T-helper 1 cell treated with Interleukin-12 subunit alpha and Interleukin-12 subunit beta and Interleukin-4 antibody, amounts not matched to agents 30 ng/mL and 1 ng/mL, for 36 hours (primary cell): ENCODE results near the gene LGALS9B. TPM values are rescaled to one million over a fixed set of nuclear protein-coding genes. Genes with fewer than 3 reads are reported as not detected.
"Not testable (repeated sequence)": the region's sequence is repeated elsewhere in the genome, so short reads cannot be mapped to it uniquely, and the experiment has no call there.

Source experiments
- intact Hi-C: fragments of 100-400 bp; cut with micrococcal nuclease; formaldehyde crosslinking; loops from one replicate; pipeline ENCODE4 v1.15.1; 2024
- total RNA-seq: library from RNA; stranded (reverse); gene quantifications from 2 replicates; pipeline ENCODE4 v1.2.3, GENCODE V29; 2022

LGALS9B gene
- total RNA-seq, 1 donor from 2014 or later, result not detected

- intact Hi-C loops, result not testable (repeated sequence)
These were observed 340 bp downstream of the LGALS9B start for GRCh38 chr17:20466999-20467398.

DNA sequence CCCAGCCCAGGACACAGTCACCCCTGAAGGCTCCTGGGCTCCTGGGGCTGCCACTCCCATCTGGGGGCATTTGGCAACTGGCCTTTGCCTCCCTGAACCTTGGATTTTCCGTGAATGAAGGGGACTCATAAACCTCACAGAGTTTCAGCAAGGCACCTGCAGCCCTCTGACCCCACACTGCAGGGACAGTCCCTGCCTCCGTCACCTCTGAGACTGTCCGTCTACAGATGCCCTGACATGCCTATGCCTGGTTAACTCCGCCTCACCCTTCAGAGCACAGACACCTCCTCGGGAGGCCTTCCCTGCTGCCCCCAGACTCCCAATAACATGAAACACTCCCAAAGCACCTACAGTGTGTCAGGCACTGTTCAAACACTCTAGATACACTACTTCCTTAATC lies 786 bp downstream of the LGALS9B start:
- intact Hi-C loops, result not testable (repeated sequence)

- intact Hi-C loops, result not testable (repeated sequence)
These were observed 1.8 kb downstream of the LGALS9B start for GRCh38 chr17:20465535-20465934.

GRCh38 chr17:20464854-20465414 lies 2.4 kb downstream of the LGALS9B start:
- intact Hi-C loops, result not testable (repeated sequence)

DNA sequence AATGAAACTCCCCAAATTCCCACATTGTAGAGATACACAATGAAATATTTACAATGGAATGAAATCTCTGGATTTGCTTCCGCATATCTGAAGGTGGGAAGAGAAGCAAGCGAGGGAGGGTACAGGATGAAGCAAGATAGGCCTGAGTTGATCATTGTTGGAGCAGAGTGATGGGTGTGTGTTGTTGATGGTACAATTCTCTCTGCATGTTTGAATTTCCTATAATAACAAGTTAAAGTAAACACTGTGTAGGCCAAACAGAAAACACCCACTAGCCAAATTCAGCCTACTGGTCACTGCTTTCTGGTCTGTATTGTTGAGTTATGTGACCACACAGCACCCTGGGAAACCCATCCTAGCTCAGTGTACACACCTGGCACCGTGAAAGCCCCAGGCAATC lies 5.2 kb downstream of the LGALS9B start:
- intact Hi-C loops, result not testable (repeated sequence)

DNA sequence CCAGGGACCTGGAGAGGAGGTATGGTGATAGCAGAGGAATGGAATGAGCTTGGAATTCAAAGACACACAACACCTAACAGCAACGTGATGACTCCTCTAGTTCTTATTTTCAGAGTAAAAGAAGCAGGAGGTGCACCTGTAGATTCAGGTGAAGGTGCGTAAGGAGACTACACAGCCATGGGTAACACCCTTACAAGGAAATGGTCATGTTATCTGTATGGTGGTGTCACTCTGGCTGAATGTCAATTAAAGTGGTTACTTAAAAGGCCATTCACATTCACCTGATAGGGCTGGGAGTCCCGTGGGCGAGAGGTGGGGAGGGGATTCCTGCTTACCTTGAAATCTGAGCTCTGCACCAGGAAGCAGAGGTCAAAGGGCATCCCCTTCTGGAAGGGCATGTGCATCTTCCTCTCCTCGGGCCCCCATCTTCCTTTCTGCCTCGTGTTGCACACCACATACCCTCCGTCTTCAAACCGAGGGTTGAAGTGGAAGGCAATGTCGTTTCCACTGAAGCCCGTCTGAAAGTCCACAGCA lies 9.4 kb downstream of the LGALS9B start:
- intact Hi-C loops, result not testable (repeated sequence)

GRCh38 chr17:20455106-20455505 lies 12.2 kb downstream of the LGALS9B start:
- intact Hi-C loops, result not testable (repeated sequence)

DNA sequence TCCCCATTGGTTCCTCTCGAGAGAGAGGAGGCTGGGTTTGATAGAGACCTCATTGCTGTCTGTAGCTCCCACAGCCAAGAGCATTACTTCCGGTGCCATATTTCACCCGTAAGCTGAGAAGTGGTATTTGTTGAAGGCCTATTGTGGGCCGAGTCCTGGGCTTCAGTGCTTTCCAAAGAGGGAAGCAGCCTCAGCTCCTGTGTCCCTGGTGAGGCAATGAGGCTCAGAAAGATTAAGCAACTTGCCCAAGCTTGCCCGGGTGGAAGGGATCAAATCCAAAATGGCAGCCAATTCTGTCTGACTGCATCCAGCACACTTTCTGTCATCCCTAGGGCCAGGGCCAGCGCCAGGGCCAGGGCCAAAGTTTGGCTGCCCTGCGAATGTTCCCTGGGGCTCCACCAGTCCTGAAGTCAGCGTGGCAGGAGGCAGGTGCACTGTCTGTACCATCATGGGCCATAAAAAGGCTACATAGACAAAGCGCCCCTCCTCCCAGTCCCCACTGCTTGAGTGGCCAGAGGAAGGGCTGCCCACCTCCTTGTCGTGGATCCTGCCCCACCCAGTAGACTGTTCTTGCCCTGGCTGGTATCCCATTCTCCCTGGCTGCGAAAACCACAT lies 13.4 kb downstream of the LGALS9B start:
- intact Hi-C loops, result not testable (repeated sequence)

GRCh38 chr17:20450852-20451251 lies 16.5 kb downstream of the LGALS9B start:
- intact Hi-C loops, result not testable (repeated sequence)

- intact Hi-C loops, result not testable (repeated sequence)
These were observed 19.6 kb downstream of the LGALS9B start for GRCh38 chr17:20447534-20448321.

DNA sequence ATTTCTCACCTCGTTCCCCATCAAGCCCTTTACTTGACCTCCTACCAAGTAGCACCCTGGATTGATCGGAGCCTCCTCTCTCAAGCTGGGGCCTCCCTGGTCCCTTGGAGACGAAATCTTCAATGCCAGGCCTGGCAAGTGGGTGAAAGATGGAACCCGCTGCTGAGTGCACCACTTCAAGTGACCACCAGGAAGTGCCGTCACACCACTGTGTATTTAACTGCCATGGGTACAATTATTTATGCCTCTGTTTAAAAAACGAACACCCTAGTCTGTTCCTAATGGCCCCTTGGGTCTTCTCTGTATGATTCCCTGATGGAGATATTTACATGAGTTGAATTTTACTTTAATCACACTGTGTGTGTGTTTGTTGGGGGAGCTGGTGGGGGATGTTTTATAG lies 20.4 kb downstream of the LGALS9B start:
- intact Hi-C loops, result not testable (repeated sequence)

DNA sequence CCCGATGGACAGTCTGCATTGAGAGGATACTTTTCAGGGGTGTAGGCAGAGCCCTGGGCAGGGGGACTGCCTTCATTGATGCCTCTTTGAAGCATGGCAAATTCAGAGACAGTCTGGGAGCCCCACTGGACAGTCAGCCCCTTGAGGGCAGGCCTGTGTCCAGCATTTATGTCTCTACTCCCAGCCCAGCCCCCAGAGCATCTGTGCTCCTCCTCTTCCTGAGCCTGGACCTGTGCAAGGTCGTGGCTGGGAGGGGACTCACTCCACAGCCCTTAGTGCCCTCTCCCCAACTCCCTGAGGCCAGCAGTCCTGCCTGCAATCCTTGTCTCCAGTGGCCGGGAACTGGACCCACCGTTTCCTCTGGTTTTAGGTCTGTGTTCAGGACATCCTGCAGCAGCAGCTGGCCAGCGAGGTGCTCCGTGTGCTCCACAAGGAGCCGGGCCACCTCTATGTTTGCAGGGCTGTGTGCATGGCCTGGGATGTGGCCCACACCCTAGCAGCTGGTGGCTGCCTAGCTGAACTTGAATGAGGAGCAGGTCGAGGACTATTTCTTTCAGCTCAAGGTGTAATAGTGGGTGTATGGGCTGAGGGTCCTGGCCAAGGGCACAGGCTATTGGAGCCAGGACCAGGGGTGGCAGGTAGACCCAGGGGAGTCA lies 22.6 kb downstream of the LGALS9B start:
- intact Hi-C loops, result not testable (repeated sequence)

DNA sequence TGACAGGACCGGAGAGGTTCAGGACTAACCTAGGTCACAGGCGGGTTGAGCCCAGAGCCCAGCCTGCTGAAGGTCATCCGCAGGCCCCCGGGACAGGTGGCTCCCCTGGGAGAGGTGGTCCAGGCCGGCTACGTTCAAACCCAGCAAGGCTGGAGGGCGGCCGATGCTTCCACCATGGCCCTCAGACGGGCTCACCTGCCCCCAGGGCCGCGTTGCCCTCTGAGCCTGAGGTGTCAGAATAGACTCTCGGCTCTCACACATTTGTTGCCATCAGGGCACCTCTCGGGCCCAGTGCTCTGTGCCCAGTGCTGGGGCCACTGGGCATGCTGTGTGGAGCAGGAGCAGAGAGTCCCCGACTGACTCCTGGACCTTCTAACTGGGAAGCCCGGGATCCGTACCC lies 23.2 kb downstream of the LGALS9B start:
- intact Hi-C loops, result not testable (repeated sequence)

GRCh38 chr17:20443632-20444031 lies 23.7 kb downstream of the LGALS9B start:
- intact Hi-C loops, result not testable (repeated sequence)

DNA sequence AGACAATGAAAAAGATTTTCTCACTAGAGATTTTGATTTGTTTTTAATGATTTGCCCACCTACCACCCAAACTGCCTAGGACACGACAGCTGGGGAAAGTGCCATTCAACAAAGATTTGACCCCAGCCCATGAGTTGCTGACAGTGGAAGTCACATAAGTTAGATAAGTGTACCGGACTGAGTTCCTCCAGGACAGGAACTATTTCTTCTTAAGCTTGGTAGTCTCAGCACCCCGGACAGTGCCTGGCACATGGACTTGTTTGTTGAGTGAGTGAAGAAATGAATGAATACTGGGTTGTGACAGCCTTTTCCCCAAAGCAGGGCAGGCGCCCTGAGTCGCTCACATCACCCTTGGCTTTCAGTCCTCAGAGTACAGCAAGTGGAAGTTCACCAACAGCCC lies 26.7 kb downstream of the LGALS9B start:
- intact Hi-C loops, result not testable (repeated sequence)

DNA sequence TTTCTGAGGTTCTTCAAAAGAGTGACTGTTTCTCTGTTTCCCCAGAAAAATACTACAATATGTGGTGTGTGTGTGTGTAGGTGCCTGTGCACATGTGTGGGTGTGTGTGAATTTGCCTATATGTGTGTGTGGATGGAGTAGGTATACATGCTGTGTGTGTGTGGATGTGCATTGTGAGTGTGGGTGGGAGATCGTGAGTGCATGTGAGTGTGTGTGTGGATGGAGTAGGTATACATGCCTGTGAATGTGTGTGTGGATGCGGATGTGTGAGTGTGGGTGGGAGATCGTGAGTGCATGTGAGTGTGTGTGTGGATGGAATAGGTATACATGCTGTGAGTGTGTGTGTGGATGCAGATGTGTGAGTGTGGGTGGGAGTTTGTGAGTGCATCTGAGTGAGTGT lies 32.2 kb downstream of the LGALS9B start:
- intact Hi-C loops, result not testable (repeated sequence)

DNA sequence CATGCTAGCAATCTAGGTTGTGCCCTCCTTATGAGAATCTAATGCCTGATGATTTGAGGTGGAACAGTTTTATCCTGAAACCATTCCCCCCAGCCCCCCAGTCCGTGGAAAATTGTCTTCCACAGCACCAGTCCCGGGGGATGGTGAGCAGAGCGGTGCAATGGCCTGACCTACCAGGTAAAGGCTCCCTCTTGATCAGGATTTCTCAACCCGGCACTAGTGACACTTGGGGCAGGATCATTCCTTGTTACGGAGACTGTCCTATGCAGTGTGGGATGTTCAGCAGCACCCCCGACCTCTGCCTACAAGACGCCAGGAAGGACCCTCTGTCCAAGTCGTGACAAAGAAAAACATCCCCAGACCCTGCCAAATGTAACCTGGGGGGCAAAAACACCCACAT lies 34.0 kb downstream of the LGALS9B start:
- intact Hi-C loops, result not testable (repeated sequence)

GRCh38 chr17:20427264-20427663 lies 40.1 kb downstream of the LGALS9B start:
- intact Hi-C loops, result not testable (repeated sequence)

GRCh38 chr17:20422826-20423225 lies 44.5 kb downstream of the LGALS9B start:
- intact Hi-C loops, result not testable (repeated sequence)

DNA sequence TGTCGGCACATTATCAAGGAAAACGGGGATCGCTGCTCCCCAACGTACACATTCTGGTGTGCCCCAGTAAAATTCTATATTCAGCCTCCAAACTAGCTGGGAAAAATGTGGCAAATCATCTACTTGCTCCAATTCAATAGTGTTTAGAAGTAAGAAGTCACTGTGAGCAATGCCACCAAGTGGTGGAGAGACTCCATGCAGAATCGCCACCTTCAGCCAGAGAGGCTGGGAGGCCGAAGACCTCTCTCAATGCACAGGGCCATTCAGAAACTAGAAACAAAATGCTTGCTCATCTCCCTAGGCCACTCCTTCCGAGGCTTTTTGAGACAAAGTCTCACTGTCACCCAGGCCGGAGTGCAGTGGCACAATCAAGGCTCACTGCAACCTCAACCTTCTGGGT lies 48.5 kb downstream of the LGALS9B start:
- intact Hi-C loops, result not testable (repeated sequence)

GRCh38 chr17:20417492-20418080 lies 49.8 kb downstream of the LGALS9B start:
- intact Hi-C loops, result not testable (repeated sequence)
